GM21390 (cell line): ENCODE measurements around the gene THSD4.
"Not testable (repeated sequence)": the region's sequence is repeated elsewhere in the genome, so short reads cannot be mapped to it uniquely, and the experiment has no call there.

Source experiments
- ATAC-seq: cut with Tn5 transposase; IDR thresholded peaks from one replicate; pipeline ENCODE4 v1.9.1; 2021; ENCODE audit not compliant: unreplicated experiment

THSD4 gene

DNA sequence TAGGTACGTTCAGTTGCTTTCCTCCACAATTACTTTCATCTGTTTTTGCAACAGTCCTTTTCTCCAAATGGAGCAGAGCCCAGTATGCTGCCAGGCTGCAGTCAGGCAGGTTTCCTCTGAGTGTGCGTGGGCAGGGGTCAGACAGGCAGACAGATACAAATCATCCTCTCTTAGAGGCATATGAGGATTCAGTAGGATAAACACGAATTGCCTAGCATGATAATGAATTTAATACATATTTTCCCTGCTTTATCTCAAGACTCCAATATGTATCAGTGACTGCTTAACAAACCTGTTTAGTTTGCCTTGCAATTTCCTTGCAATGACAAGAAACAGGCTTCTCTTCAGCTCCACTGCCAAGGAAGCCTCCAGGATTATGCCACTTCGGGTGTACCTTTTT lies 554.4 kb downstream of the THSD4 start:
- no peak for ATAC-seq

DNA sequence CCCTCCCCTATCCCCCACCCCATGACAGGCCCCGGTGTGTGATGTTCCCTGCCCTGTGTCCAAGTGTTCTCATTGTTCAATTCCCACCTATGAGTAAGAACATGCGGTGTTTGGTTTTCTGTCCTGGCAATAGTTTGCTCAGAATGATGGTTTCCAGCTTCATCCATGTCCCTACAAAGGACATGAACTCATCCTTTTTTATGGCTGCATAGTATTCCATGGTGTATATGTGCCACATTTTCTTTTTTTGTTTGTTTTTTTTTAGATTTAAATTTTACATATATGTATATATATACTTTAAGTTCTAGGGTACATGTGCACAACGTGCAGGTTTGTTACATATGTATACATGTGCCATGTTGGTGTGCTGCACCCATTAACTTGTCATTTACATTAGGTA lies 555.0 kb downstream of the THSD4 start:
- ATAC-seq, result not testable (repeated sequence)

GRCh38 chr15:71674354-71674753 lies 559.1 kb downstream of the THSD4 start:
- no peak for ATAC-seq

- no peak for ATAC-seq
Measured at GRCh38 chr15:71677352-71677751, 562.1 kb downstream of the THSD4 start.

- no peak for ATAC-seq
Measured at GRCh38 chr15:71677766-71678165, 562.5 kb downstream of the THSD4 start.

DNA sequence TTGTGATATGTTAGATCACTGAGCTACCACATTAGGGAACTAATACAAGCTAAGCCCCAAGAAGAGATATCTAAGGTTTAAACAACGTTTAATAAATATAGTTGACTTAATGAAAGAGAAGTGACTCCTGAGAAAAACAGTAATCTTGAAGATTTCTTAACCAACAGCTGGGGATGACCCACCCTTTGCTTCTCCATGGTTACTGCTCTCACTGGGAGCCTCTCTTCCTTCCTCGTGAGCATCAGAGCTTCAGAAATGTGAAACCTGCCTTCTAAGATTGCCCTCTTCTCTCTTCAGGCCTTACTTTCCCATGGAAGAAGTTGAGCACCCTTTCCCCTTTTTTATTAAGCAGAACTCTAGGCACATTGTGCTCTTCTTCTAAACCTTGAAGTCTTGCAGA lies 562.9 kb downstream of the THSD4 start:
- no peak for ATAC-seq

DNA sequence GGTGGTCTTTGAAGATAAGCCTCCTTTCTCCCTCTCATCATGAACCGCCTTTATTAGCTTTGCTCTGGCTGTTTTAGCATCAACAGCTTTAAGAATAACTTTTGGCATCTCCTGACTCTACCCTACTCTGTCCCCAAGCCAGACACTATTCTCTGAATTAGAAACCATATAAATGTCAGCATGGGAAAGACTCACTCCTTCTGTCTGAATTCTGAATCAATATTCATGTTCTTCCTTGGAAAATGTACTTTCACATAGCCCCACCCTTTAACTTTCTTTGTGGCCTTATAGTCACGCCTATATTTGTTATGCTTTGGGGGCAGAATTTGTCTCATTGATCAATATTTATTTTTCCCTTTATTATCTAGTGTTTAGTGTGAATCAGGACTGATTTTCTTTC lies 563.3 kb downstream of the THSD4 start:
- ATAC-seq, result no peak

- ATAC-seq, result no peak
Measured at GRCh38 chr15:71679223-71679792, 564.0 kb downstream of the THSD4 start.

- ATAC-seq, result no peak
Measured at GRCh38 chr15:71679793-71680353, 564.6 kb downstream of the THSD4 start.

- ATAC-seq, result no peak
Measured at GRCh38 chr15:71682001-71682400, 566.7 kb downstream of the THSD4 start.

GRCh38 chr15:71683411-71684274 lies 568.4 kb downstream of the THSD4 start:
- no peak for ATAC-seq

DNA sequence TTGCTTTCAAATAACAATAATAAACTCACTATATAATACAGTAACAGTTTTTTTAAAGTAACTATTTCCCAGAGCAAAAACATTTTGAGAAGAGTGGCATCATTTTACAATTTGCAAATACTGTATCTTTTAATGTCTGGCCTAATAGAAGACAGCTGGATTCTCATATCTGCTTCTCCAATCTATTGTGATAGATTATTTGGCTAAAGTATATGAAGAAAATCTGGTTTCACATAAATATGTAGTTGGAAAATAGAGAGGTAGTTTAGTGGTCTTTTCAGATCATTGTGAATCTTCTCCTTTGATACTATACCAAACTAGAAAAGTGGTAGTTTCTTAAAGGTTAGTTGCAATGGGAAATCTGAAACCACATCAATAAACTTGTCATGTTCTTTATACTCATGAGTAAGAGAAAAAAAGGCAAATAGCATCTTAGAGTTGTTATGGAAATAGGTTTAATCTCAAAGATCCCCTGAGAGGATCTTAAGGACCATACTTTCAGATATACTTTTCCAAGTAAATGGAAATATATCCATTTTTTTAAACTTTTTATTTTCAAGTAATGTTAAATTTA lies 570.2 kb downstream of the THSD4 start:
- ATAC-seq, result no peak

DNA sequence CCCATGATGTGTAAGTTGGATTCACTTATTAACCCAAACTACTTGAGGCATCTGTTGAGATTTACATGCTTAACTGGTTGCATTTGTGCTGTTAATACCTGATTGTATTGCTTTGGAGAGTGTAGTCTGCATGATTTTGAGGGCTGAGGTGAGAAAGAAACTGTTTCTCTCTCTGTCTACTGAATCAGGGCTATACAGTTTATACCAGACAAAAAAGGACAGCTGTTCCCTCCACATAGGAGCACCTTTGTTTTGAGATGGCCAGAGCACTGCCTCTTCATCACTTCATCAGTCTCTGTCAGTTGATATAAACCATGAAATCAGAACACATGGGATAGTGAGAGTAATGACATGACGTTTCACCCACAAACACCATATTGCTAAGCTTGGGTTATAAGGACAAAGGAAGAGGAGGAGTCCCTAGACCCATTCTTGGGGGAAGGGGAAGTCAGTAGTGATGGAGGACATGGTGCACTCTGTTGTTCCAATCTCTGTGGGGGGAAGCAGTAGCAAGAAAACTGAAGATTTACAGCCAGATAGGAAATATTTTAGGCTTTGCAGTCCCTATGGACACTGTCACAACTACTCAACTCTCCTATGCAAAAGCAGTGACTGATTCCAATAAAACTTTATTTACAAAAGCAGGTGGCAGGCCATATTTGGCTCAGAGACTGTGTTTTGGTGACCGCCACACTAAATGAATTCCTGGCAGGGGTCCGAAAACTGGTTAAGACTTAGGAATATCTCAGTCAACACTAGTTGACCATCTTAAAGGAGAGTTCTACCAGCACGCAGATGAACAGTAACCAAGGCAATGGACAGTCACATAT lies 571.2 kb downstream of the THSD4 start:
- no peak for ATAC-seq

GRCh38 chr15:71687902-71688508 lies 572.7 kb downstream of the THSD4 start:
- no peak for ATAC-seq

- ATAC-seq, result no peak
Measured at GRCh38 chr15:71688509-71689094, 573.3 kb downstream of the THSD4 start.

GRCh38 chr15:71691081-71691457 lies 575.8 kb downstream of the THSD4 start:
- ATAC-seq, result no peak

GRCh38 chr15:71691458-71692417 lies 576.5 kb downstream of the THSD4 start:
- no peak for ATAC-seq

DNA sequence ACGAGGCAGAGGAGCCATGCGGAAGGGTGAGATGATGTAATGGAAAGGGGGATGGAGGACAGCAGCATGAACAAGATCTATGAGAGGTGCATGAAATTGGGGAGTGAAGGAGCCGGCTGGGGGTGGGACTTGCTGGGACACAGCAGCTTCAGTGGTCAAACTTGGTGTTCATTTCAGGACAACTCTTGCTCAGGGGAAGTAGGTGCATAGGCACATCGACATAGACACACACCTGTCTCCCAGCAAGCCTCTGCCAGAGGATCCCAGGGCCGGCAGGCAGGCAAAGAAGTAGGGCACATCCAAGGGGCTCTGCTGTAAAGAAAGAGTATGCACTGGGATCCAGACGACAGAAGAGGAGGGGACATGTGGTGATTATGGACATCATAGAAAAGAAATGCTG lies 582.0 kb downstream of the THSD4 start:
- no peak for ATAC-seq

GRCh38 chr15:71698030-71698429 lies 582.8 kb downstream of the THSD4 start:
- ATAC-seq, result no peak
